Stimulated activated CD4-positive, alpha-beta T cell treated with anti-CD3 and anti-CD28 coated beads, Interleukin-12 subunit alpha, Interleukin-12 subunit beta, amount 100 ng/mL, for 24 hours (primary cell): ENCODE data around the gene BORCS8.
"Not testable (repeated sequence)": the region's sequence is repeated elsewhere in the genome, so short reads cannot be mapped to it uniquely, and the experiment has no call there.

Source experiments
- DNase-seq, 2 experiments: peaks; one replicate each; pipeline ENCODE4 v3.0.0-alpha.2; 2020; ENCODE audit warnings: low read depth in 2 of 2

The BORCS8 gene

DNA sequence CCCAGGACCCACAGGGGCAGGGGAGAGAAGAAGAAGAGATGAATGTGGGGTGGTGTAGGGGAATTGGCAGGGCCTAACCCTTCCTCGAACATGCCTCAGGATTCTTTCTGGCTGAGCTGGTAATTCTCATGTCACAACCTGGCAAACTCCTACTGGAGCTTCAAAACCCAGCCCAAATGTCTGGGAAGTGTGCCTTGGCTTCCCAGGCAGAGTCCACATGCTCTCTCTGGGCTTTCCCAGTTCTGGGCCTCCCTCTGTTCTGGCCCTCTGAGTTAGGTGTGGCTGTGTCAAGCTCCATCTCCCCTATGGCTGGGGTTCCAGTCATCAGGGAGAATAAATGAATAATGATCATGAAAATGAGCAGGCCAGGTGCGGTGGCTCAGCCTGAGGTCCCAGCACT, 42.5 kb downstream of the BORCS8 start:
- no peak for DNase-seq

DNA sequence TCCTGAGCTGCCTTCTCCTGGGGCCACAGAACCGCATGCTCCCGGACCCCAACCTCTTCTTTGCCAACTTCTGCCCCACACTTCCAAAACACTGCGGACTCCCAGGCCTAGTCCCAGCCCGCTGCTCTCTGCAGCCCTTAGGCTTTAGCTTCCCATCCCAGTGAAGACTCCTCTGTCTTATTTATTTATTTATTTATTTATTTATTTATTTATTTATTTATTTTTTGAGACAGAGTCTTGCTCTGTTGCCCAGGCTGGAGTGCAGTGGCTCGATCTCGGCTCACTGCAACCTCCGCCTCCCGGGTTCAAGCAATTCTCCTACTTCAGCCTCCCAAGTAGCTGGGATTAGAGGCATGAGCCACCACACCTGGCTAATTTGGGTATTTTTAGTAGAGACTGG, 43.4 kb downstream of the BORCS8 start:
- not testable (repeated sequence) for DNase-seq

DNA sequence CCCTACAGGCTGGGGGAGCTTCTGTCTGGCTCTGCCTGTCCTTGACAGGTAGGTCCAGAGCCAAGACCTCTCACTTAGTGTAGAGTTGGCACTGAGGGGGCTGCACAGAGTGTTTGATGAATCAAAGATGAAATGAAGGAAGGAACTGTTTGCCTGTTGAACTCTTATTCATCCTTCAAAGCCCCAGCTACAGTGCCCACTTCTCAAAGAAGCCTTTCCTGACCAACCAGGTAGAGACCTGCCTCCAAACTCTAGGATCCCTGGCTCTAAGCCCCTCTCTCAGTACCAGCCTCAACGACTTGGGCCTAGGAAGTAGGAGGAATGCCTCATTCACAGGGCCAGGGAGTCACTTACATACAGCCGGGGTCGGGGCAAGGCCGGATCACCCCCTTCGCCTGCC, 44.6 kb downstream of the BORCS8 start:
- DNase-seq: no peak

DNA sequence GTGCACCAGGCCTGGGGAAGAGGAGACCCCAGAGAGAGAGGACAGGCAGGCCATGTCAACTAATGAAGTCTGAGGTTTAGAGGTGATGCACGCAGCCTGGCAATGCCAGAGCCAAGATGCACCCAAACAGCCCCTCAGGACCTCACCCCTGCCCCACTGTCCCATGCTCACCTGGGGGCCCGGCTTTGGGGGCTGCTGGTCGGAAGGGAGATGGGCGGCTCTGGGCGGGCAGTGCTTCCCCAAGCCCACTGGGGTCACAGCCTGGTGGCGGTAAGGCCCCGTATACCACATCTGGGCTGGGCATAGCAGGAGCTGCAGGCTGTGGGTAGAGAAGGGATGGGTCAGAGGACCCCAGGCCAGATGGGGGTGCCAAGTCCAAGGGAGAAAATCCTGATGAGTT, 45.1 kb downstream of the BORCS8 start:
- no peak for DNase-seq

DNA sequence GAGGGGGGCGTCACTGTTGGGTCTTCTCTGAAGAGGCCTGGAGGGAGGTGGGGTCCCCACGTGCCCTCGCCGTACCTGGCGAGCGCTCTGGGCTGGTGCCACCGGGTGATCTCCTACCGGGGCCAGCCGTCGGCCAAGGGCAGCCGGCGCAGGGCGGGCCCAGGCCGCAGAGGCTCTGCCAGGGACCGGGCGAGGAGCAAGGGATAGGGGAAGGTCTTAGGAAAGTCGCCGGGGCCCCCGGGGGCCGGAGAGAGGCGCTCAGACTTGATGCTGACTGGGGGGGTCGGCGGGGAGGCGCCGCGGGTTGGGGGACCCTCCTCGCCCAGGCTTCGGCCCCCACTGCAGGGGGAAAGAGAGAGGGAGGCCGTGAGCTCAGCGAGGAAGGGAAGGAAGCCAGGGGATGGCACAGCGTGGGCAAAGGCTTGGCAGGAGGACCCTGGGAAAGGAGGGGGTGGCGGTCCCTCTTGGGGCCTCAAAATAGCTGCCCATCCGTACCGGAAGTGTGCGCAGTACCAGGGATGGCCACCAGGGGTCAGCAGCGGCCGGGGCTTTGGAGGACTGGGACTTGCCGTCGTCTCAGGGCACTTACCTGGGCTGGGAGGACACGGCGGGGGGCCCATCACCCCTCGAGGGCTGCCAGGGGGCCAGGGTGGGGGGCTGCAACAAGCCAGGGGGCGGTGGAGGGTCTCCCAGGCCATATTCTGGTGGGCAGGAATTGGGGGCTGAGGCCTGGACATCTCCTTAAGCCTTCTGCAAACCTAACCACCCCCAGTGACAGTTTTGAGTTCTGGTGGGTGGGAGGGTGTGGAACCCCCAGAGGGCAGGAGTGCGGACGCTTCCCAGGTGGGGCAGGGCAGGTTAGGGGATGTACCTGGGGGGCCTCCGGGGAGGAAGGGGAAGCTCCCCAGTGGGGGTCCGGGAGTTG, 46.0 kb downstream of the BORCS8 start:
- peak; percentile 75 to 89 for DNase-seq

DNA sequence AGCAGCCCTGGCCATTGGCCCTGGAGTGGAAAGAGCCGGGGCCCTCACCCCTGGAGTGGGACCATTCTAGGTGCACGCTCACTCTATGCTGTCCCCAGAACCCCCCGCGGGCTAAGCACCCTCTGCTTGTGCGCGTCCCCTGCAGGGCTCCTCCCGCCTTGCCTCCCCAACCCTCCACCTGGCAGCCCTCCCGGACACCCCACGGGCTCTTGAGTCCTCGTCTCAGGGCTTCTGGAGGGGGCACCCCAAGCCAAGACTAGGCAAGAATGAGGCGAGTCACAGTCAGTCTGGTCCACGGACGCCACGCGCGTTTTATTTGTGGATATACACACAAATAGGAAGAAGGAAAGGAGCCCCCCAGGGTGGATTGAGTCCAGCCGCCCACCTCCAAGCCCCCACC, 46.7 kb downstream of the BORCS8 start:
- no peak for DNase-seq

DNA sequence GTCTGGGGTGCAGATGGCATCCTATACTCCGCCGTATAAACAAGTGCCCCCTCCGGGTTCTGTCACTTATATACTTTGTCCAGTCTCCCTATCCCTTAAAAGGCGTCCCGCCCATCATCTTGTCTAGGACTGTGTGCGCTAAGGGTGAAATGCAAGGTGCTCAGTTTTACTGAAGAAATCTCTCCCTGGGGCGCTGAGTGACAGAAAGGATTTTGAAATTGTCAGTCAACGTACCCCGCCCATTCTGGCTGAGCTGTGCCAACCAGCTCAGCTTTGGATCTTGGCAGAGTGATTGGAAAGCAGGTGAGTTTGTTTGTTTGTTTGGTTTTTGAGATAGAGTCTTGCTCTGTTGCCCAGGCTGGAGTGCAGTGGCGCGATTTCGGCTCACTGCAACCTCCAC, 49.6 kb downstream of the BORCS8 start:
- DNase-seq: no peak

DNA sequence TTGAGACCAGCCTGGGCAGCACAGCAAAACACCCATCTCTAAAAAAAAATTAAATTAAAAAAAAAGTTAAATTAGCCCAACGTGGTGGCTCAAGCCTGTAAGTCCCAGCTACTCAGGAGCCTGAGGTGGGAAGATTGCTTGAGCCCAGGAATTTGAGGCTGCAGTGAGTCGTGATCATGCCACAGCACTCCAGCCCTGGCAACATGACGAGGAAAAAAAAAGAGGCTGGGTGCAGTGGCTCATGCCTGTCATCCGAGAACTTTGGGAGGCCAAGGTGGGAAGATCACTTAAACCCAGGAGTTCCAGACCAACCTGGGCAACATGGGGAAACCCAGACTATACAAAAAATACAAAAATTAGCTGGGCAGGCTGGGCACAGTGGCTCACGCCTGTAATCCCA, 51.5 kb downstream of the BORCS8 start:
- DNase-seq: no peak

DNA sequence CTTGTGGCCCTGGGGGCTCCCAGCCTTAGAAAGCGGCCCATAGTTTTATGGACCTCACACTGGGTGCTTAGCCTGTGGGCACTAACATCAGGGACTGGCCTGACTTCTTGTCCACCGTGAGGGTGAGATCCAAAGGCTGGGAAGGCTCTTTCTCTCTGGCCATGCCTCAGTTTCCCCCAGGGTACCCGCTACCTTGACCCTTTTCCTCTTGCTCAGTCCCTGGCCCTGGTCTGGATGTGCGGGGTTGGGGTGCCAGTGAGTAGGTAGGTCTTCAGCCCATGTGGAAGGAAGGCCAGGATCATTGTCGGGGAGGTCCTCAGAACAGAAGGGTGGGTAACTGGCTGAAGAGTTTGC, 52.1 kb downstream of the BORCS8 start:
- no peak for DNase-seq

DNA sequence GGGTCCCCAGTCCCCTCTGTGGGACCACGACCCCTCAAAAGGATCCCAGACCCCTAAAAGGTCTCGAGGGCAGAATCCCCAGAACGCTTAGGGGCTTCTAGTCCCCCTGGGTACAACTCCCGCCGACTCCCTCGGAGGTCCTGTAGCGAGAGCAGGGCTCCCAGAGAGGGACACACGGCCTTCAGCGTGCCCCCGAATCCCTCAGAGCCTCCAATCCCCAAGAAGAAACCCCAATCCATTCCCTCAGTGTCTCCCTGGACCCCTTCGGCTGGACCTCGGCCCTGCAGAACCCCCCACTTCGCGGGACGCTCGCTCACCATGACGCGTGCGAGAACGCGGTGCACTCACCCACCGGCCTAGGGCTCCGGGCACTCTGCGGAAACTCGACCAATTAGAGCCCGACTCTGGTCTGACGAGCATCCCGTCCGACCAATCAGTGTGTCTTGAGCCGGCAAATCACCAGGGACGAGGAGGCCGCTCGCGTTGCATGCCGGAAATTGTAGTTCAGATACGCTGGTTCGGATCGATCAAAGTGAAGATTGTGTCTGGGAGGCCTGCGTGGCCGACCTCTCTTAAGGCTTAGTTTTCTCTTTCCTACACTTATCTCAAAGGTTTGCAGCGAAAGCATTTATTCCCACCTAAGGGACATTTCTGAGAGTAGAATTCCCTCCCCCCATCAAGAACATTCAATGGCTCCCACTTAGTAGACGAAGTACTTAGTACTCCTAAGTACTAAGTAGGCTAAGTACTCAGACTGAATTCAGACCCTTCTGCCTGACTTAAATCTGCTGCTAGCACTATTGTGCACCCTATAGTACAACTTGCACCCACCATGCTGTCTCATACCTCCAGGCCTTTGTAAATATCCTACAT, 53.6 kb downstream of the BORCS8 start, which contains the start of gene TMEM161A:
Gene TMEM161A (minus strand): TSS at position 370 of the 873 bp plus-strand sequence. CDS start 50 bp downstream, at position 320.
- DNase-seq: peak; percentile 93 to 95

DNA sequence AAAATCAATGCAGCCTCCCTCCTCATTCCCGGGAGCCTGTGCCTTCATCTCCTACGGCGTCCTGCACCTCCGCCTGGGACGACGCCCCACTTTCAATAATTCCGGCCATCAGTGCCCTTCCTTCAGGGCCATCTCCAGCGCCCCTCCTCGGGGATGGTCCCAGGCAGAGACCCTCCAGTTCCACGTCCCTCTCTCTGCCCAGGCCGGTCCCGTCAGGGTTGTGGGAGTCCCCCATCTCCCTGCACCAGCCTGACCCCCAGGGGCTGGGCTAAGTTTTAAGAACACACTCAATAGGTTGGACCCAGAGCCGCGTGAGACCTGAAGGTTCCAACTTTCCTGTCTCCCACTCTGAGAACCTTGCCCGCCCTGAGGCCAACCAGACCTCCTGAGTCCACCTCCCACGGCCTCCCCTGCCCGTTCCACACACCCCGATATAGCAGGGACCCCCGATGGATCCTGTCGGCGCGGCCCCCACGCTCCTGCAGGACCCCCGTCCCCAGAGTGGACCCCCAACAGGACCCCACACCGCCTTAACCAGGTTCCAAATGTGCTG, 54.3 kb downstream of the BORCS8 start:
- DNase-seq: no peak

DNA sequence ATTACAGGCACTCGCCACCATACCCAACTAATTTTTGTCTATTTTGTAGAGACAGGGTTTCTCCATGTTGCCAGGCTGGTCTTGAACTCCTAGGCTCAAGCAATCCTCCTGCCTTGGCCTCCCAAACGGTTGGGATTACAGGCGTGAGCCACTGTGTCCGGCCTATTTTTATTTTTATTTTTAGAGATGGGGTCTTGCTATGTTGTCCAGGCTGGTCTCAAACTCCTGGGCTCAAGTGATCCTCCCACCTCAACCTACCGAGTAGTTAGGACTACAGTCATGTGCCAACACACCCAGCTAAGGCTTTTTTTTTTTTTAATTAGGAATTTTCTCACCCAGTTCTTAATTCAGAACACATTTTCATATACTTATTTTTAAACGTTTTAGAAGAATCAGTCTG, 56.2 kb downstream of the BORCS8 start:
- not testable (repeated sequence) for DNase-seq

DNA sequence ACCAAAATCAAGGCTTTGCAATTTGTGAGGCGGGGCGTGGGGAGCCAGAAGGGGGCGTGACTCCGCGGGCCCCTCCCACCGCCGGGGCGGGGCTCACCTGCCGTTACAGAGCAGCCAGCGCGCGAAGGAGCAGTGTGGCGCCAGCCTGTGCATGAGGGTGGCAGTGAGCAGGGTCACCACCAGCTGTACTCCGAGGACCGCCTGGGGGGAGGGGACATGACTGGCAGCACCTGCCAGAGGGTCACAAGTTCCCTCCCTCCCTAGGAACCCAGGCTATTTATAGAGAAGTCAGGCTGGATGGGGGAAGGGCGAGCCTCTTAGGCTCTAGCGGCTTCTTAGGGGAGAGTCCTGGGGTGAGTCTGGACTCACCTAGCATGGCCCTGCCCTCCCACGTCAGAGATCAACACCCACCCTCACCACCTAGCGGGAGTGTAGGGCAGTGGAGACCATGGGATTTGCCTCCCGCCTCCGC, 57.2 kb downstream of the BORCS8 start:
- DNase-seq: peak in 1 of 2 experiments; percentile 22

DNA sequence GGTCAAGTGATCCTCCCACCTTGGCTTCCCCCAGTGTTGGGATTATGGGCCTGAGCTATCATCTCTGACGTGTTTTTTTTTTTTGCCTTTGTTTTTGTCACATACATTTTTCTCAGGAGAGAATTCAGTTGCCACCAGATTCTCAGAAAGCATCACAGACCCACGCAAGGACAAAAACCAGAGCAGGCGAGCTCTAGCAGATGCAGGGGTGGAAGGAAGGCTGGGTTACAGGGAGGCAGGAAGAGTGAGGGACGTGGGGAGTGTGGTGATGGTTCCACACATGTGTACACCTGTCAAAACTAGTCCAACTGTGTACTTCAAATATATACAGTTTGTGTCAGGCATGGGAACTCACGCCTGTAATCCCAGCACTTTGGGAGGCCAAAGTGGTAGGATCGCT, 58.0 kb downstream of the BORCS8 start:
- no peak for DNase-seq

DNA sequence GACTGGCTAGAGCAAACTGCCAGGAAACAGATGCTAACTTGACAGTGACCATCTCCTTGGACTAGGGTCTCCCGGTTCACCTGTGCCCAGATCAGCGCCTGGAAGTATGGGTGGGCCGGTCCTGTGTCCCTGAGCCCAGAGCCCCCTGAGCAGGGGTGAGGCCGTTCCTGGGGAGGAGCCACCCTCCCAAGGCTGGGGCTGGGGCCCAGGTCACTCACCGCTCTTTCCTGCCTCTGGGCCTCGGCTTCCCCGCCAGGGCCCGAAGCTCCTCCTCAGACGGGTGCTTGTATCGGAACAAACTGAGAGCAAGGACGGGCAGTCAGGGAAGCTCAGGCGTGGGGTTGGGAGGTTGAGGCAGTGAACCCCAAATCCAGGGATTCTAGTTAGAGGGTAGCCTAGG, 59.0 kb downstream of the BORCS8 start:
- DNase-seq: no peak

DNA sequence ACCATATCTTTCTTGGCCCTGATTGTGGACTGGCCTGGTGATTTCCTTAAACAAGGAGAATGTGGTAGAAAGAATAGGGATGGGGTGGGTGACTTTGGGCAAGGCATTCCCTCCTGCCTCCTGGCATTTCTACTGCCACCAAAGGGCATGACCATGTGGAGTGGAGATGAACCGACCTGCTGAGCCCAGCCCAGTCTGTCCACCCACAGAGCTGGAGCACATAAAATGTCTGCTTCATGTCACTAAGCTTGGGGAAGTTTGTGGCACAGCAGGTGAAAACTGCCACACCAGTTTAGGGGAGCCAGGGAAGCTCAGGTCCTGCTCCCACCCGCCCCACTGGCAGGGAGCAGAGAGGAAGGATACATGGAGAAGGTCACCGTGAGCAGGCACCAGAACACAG, 60.0 kb downstream of the BORCS8 start:
- DNase-seq: no peak
